Measurements from ENCODE around the gene TTF1.
A peak's percentile ranks its signal among the peaks of the same experiment; 100 is the strongest.

The TTF1 gene

GRCh38 chr9:132364068-132364467 lies 42.6 kb downstream of the TTF1 start:
- H3K4me3 Mint-ChIP-seq = no peak overlapping the region
- no peaks in the 10 kb centered on the region for H3K4me1 Mint-ChIP-seq (ENCODE audit: low read depth)
- no peaks in the 10 kb centered on the region for H3K27me3 Mint-ChIP-seq
- H3K36me3 Mint-ChIP-seq (ENCODE audit: low read depth) = no peaks in the 10 kb centered on the region
- H3K27ac Mint-ChIP-seq = no peak overlapping the region
- no peaks in the 10 kb centered on the region for H3K9me3 Mint-ChIP-seq

- no peak overlapping the region for H3K27ac Mint-ChIP-seq
- H3K4me3 Mint-ChIP-seq = no peak overlapping the region
- no peaks in the 10 kb centered on the region for H3K9me3 Mint-ChIP-seq
- H3K27me3 Mint-ChIP-seq = no peaks in the 10 kb centered on the region
- peaks cover 18% of the 10 kb centered on the region for H3K36me3 Mint-ChIP-seq (ENCODE audit: low read depth)
- H3K4me1 Mint-ChIP-seq (ENCODE audit: low read depth) = peaks cover 25% of the 10 kb centered on the region
Measured at GRCh38 chr9:132357764-132358163, 48.9 kb downstream of the TTF1 start.

GRCh38 chr9:132356324-132356924 lies 50.2 kb downstream of the TTF1 start:
- Mint-ChIP-seq H3K27me3 (no peaks in the 10 kb centered on the region), H3K27ac (peak overlapping the region; percentile 36), H3K9me3 (no peaks in the 10 kb centered on the region), H3K4me1 (ENCODE audit: low read depth) (peaks cover 39% of the 10 kb centered on the region), H3K4me3 (no peak overlapping the region), H3K36me3 (ENCODE audit: low read depth) (peaks cover 31% of the 10 kb centered on the region)

- Mint-ChIP-seq H3K4me1 (ENCODE audit: low read depth) (peaks cover 52% of the 10 kb centered on the region), H3K27ac (peak within 1 kb of the TSS; percentile 98), H3K9me3 (no peaks in the 10 kb centered on the region), H3K27me3 (no peaks in the 10 kb centered on the region), H3K36me3 (ENCODE audit: low read depth) (peaks cover 40% of the 10 kb centered on the region), H3K4me3 (peak within 1 kb of the TSS; percentile 87)
Measured at GRCh38 chr9:132354637-132355355, 51.8 kb downstream of the TTF1 start, which contains the start of gene SETX. Gene SETX (minus strand): TSS chr9:132354986. CDS start chr9:132349428, 5,558 bp downstream.

GRCh38 chr9:132351404-132352045 lies 55.1 kb downstream of the TTF1 start:
- peak overlapping the region; percentile 95 for H3K27ac Mint-ChIP-seq
- H3K4me1 Mint-ChIP-seq (ENCODE audit: low read depth) = peaks cover 65% of the 10 kb centered on the region
- no peaks in the 10 kb centered on the region for H3K9me3 Mint-ChIP-seq
- H3K27me3 Mint-ChIP-seq = no peaks in the 10 kb centered on the region
- peaks cover 62% of the 10 kb centered on the region for H3K36me3 Mint-ChIP-seq (ENCODE audit: low read depth)
- H3K4me3 Mint-ChIP-seq = peak overlapping the region; percentile 87

- Mint-ChIP-seq H3K4me1 (ENCODE audit: low read depth) (peaks cover 60% of the 10 kb centered on the region), H3K36me3 (ENCODE audit: low read depth) (peaks cover 68% of the 10 kb centered on the region), H3K27ac (peak overlapping the region; percentile 95), H3K4me3 (peak overlapping the region; percentile 87), H3K9me3 (no peaks in the 10 kb centered on the region), H3K27me3 (no peaks in the 10 kb centered on the region)
Measured at GRCh38 chr9:132350861-132351315, 55.8 kb downstream of the TTF1 start.

GRCh38 chr9:132348676-132349075 lies 58.0 kb downstream of the TTF1 start:
- no peaks in the 10 kb centered on the region for H3K9me3 Mint-ChIP-seq
- peaks cover 51% of the 10 kb centered on the region for H3K4me1 Mint-ChIP-seq (ENCODE audit: low read depth)
- H3K4me3 Mint-ChIP-seq = peak overlapping the region; percentile 17
- peaks cover 71% of the 10 kb centered on the region for H3K36me3 Mint-ChIP-seq (ENCODE audit: low read depth)
- no peaks in the 10 kb centered on the region for H3K27me3 Mint-ChIP-seq
- H3K27ac Mint-ChIP-seq = peak overlapping the region; percentile 88

- peaks cover 26% of the 10 kb centered on the region for H3K4me1 Mint-ChIP-seq (ENCODE audit: low read depth)
- no peak overlapping the region for H3K4me3 Mint-ChIP-seq
- peaks cover 66% of the 10 kb centered on the region for H3K36me3 Mint-ChIP-seq (ENCODE audit: low read depth)
- H3K9me3 Mint-ChIP-seq = no peaks in the 10 kb centered on the region
- no peak overlapping the region for H3K27ac Mint-ChIP-seq
- H3K27me3 Mint-ChIP-seq = no peaks in the 10 kb centered on the region
Measured at GRCh38 chr9:132346177-132346576, 60.5 kb downstream of the TTF1 start.

GRCh38 chr9:132341177-132341840 lies 65.3 kb downstream of the TTF1 start:
- Mint-ChIP-seq H3K27ac (no peak overlapping the region), H3K36me3 (ENCODE audit: low read depth) (peaks cover 82% of the 10 kb centered on the region)

GRCh38 chr9:132334364-132334763 lies 72.3 kb downstream of the TTF1 start:
- Mint-ChIP-seq H3K36me3 (ENCODE audit: low read depth) (peaks cover 86% of the 10 kb centered on the region), H3K27me3 (no peaks in the 10 kb centered on the region), H3K4me1 (ENCODE audit: low read depth) (no peaks in the 10 kb centered on the region), H3K27ac (no peak overlapping the region), H3K9me3 (no peaks in the 10 kb centered on the region), H3K4me3 (no peak overlapping the region)

More at GRCh38 chr9:132341177-132341840, 65.3 kb downstream of the TTF1 start:
- Mint-ChIP-seq H3K4me3 (no peak overlapping the region), H3K4me1 (ENCODE audit: low read depth) (no peaks in the 10 kb centered on the region), H3K9me3 (no peaks in the 10 kb centered on the region), H3K27me3 (no peaks in the 10 kb centered on the region)

GRCh38 chr9:132333556-132333955 lies 73.1 kb downstream of the TTF1 start:
- no peak overlapping the region for H3K27ac Mint-ChIP-seq
- no peak overlapping the region for H3K4me3 Mint-ChIP-seq
- H3K4me1 Mint-ChIP-seq (ENCODE audit: low read depth) = no peaks in the 10 kb centered on the region
- no peaks in the 10 kb centered on the region for H3K9me3 Mint-ChIP-seq
- no peaks in the 10 kb centered on the region for H3K27me3 Mint-ChIP-seq
- peaks cover 88% of the 10 kb centered on the region for H3K36me3 Mint-ChIP-seq (ENCODE audit: low read depth)

- no peak overlapping the region for H3K27ac Mint-ChIP-seq
- H3K4me1 Mint-ChIP-seq (ENCODE audit: low read depth) = peaks cover 25% of the 10 kb centered on the region
- H3K9me3 Mint-ChIP-seq = peaks cover 9% of the 10 kb centered on the region
- H3K27me3 Mint-ChIP-seq = no peaks in the 10 kb centered on the region
- no peak overlapping the region for H3K4me3 Mint-ChIP-seq
- peaks cover 88% of the 10 kb centered on the region for H3K36me3 Mint-ChIP-seq (ENCODE audit: low read depth)
Measured at GRCh38 chr9:132328580-132328979, 78.1 kb downstream of the TTF1 start.

- Mint-ChIP-seq H3K4me1 (ENCODE audit: low read depth) (peaks cover 31% of the 10 kb centered on the region), H3K36me3 (ENCODE audit: low read depth) (peaks cover 90% of the 10 kb centered on the region), H3K27ac (no peak overlapping the region), H3K4me3 (no peak overlapping the region), H3K27me3 (no peaks in the 10 kb centered on the region), H3K9me3 (peaks cover 9% of the 10 kb centered on the region)
Measured at GRCh38 chr9:132327537-132327936, 79.1 kb downstream of the TTF1 start.

All from stimulated activated naive CD8-positive, alpha-beta T cell treated with anti-CD3 and anti-CD28 coated beads, Interleukin-15, Interleukin-2, amounts not matched to agents 100 ng/mL and 50 ng/mL, for 24 hours (primary cell).